ENCODE data around the gene DEXI. TPM values are rescaled to one million over a fixed set of nuclear protein-coding genes. Genes with fewer than 3 reads are reported as not detected.
"Not testable (repeated sequence)": the region's sequence is repeated elsewhere in the genome, so short reads cannot be mapped to it uniquely, and the experiment has no call there.

The DEXI gene
- total RNA-seq, 1 donor from 2014 or later = 110 TPM

GRCh38 chr16:10927497-10928112 lies 14.7 kb downstream of the DEXI start:
- Histone ChIP-seq H3K27me3 (ENCODE audit: low read depth) (no peaks in the 10 kb centered on the region), H3K36me3 (peaks cover 54% of the 10 kb centered on the region), H3K27ac (replicated peaks) (no peak overlapping the region), H3K4me1 (peaks cover 60% of the 10 kb centered on the region), H3K9me3 (replicated peaks) (peaks cover 6% of the 10 kb centered on the region), H3K4me3 (no peak overlapping the region)
- intact Hi-C loops (cut with micrococcal nuclease) = no loop called here
- no peak for DNase-seq
- TF ChIP-seq CTCF (IDR thresholded peaks at IDR 0.05; ENCODE audit: borderline replicate concordance) = no peak

GRCh38 chr16:10926867-10927266 lies 15.4 kb downstream of the DEXI start:
- no peaks in the 10 kb centered on the region for H3K27me3 ChIP-seq (ENCODE audit: low read depth)
- H3K4me3 ChIP-seq = no peak overlapping the region
- H3K9me3 ChIP-seq (replicated peaks) = peaks cover 6% of the 10 kb centered on the region
- H3K36me3 ChIP-seq = peaks cover 53% of the 10 kb centered on the region
- intact Hi-C loops (cut with micrococcal nuclease) = no loop called here
- H3K27ac ChIP-seq (replicated peaks) = no peak overlapping the region
- TF ChIP-seq CTCF (IDR thresholded peaks at IDR 0.05; ENCODE audit: borderline replicate concordance) = no peak
- peaks cover 62% of the 10 kb centered on the region for H3K4me1 ChIP-seq
- DNase-seq = no peak

- Histone ChIP-seq H3K27me3 (ENCODE audit: low read depth) (no peaks in the 10 kb centered on the region), H3K27ac (replicated peaks) (no peak overlapping the region), H3K36me3 (peaks cover 53% of the 10 kb centered on the region), H3K4me3 (no peak overlapping the region), H3K9me3 (replicated peaks) (peaks cover 6% of the 10 kb centered on the region), H3K4me1 (peaks cover 62% of the 10 kb centered on the region)
- no peak for DNase-seq
- no peak for TF ChIP-seq CTCF (IDR thresholded peaks at IDR 0.05; ENCODE audit: borderline replicate concordance)
- intact Hi-C loops (cut with micrococcal nuclease) = no loop called here
Observed at GRCh38 chr16:10926094-10926493, 16.2 kb downstream of the DEXI start.

GRCh38 chr16:10925285-10925684 lies 17.0 kb downstream of the DEXI start:
- H3K4me3 ChIP-seq; H3K9me3 ChIP-seq (replicated peaks); H3K27me3 ChIP-seq (ENCODE audit: low read depth); intact Hi-C loops (cut with micrococcal nuclease); DNase-seq: not testable (repeated sequence)
- H3K36me3 ChIP-seq = peaks cover 53% of the 10 kb centered on the region
- H3K27ac ChIP-seq (replicated peaks) = peak overlapping the region; percentile 89
- H3K4me1 ChIP-seq = peaks cover 62% of the 10 kb centered on the region

- peaks cover 46% of the 10 kb centered on the region for H3K36me3 ChIP-seq
- peak; percentile 83 for DNase-seq
- H3K27ac ChIP-seq (replicated peaks) = peak overlapping the region; percentile 89
- peaks cover 55% of the 10 kb centered on the region for H3K4me1 ChIP-seq
- no peaks in the 10 kb centered on the region for H3K27me3 ChIP-seq (ENCODE audit: low read depth)
- intact Hi-C loops (cut with micrococcal nuclease) = no loop called here
- no peak overlapping the region for H3K4me3 ChIP-seq
- peaks cover 6% of the 10 kb centered on the region for H3K9me3 ChIP-seq (replicated peaks)
- no peak for TF ChIP-seq CTCF (IDR thresholded peaks at IDR 0.05; ENCODE audit: borderline replicate concordance)
Observed at GRCh38 chr16:10923650-10924214, 18.5 kb downstream of the DEXI start.

- peaks cover 60% of the 10 kb centered on the region for H3K4me1 ChIP-seq
- no peak for TF ChIP-seq CTCF (IDR thresholded peaks at IDR 0.05; ENCODE audit: borderline replicate concordance)
- DNase-seq = no peak
- H3K27ac ChIP-seq (replicated peaks) = peak overlapping the region; percentile 89
- peaks cover 6% of the 10 kb centered on the region for H3K9me3 ChIP-seq (replicated peaks)
- H3K27me3 ChIP-seq (ENCODE audit: low read depth) = no peaks in the 10 kb centered on the region
- H3K36me3 ChIP-seq = peaks cover 41% of the 10 kb centered on the region
- H3K4me3 ChIP-seq = no peak overlapping the region
- intact Hi-C loops (cut with micrococcal nuclease) = no loop called here
Observed at GRCh38 chr16:10923146-10923649, 19.1 kb downstream of the DEXI start.

All from left ventricle myocardium inferior (tissue), 1 donor.